ENCODE data around the gene CELF2.

DNA sequence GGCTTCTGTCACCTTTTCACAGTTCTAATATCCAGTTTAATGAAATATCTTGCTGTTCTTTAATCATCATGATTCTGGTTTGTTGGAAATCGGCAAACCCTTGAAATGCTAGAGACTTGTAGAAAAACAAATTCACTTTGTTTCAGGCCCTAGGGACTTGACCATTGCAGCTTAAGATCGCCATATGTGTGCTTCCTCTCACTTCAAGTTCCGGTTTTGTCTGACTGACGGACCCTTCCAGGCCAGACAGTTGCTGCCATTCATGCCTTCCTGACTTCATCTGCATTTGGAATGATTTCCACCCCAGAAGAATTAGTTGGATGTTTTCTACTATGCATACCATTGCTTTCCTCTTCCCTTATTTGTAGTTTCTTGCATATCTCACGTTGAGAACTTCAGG lies 125.6 kb downstream of the CELF2 start:
- TF ChIP-seq CTCF (IDR thresholded peaks at IDR 0.05; ENCODE audit: poor library complexity), result no peak
- no peak for TF ChIP-seq EZH2 (IDR thresholded peaks at IDR 0.05; ENCODE audit: borderline replicate concordance)

Data from hepatocyte (in vitro differentiated cells).